ENCODE measurements around the gene C2orf80.
A peak's percentile ranks its signal among the peaks of the same experiment; 100 is the strongest.
"Not testable (repeated sequence)": the region's sequence is repeated elsewhere in the genome, so short reads cannot be mapped to it uniquely, and the experiment has no call there.

The C2orf80 gene

GRCh38 chr2:208138334-208138733, 51.5 kb downstream of the C2orf80 start:
- H3K27me3 ChIP-seq (replicated peaks in 2 of 5; ENCODE audit: control insufficient read depth in 4 of 5, insufficient read depth in 5 of 5, low read length in 4 of 5); H3K27ac ChIP-seq (ENCODE audit: insufficient read depth in 1 of 2, low read depth in 1 of 2, low read length in 2 of 2, poor library complexity in 1 of 2, severe bottlenecking in 2 of 2); H3K9me3 ChIP-seq (ENCODE audit: control extremely low read depth in 1 of 5, control insufficient read depth in 4 of 5, insufficient read depth in 2 of 5, low read depth in 1 of 5, low read length in 4 of 5); DNase-seq; H3K36me3 ChIP-seq (ENCODE audit: control insufficient read depth in 4 of 4, insufficient read depth in 4 of 4, low read length in 3 of 4); H3K4me3 ChIP-seq (ENCODE audit: control insufficient read depth in 1 of 7, extremely low read depth in 1 of 7, insufficient read depth in 4 of 7, low read depth in 2 of 7, low read length in 6 of 7); POLR2A ChIA-PET: not testable (repeated sequence)
- CTCF ChIA-PET = interaction anchor here (1.4 kb wide), 1 partner anchor 34 kb away, joined by 3 read pairs; no protein-coding TSS in a partner anchor
- peaks cover 6 to 29% (median 14%) of the 10 kb centered on the region in 4 experiments for H3K4me1 ChIP-seq (ENCODE audit: control extremely low read depth in 1 of 4, control insufficient read depth in 4 of 4, insufficient read depth in 4 of 4, low read length in 3 of 4)
- 100% methylated on average over 4 of the region's 7 CpGs for WGBS (ENCODE audit: insufficient coverage)

GRCh38 chr2:208136716-208137094, 53.1 kb downstream of the C2orf80 start:
- no peak for DNase-seq
- ChIA-PET POLR2A (no interaction called here), CTCF (interaction anchor here (1.5 to 1.6 kb wide), 2 partner anchors 11 to 39 kb away, joined by 4 read pairs; no protein-coding TSS in a partner anchor)
- whole genome bisulfite sequencing (ENCODE audit: insufficient coverage) = 100% methylated on average over 2 of the region's 2 CpGs
- no peaks in the 10 kb centered on the region for H3K36me3 ChIP-seq (ENCODE audit: control insufficient read depth in 4 of 4, insufficient read depth in 4 of 4, low read length in 3 of 4)
- H3K9me3 ChIP-seq (ENCODE audit: control extremely low read depth in 1 of 5, control insufficient read depth in 4 of 5, insufficient read depth in 2 of 5, low read depth in 1 of 5, low read length in 4 of 5) = peaks cover 0 to 3% (median 0%) of the 10 kb centered on the region in 5 experiments
- peaks cover 6 to 29% (median 14%) of the 10 kb centered on the region in 4 experiments for H3K4me1 ChIP-seq (ENCODE audit: control extremely low read depth in 1 of 4, control insufficient read depth in 4 of 4, insufficient read depth in 4 of 4, low read length in 3 of 4)
- no peak overlapping the region for H3K27ac ChIP-seq (ENCODE audit: insufficient read depth in 1 of 2, low read depth in 1 of 2, low read length in 2 of 2, poor library complexity in 1 of 2, severe bottlenecking in 2 of 2)
- no peaks in the 10 kb centered on the region for H3K27me3 ChIP-seq (replicated peaks in 2 of 5; ENCODE audit: control insufficient read depth in 4 of 5, insufficient read depth in 5 of 5, low read length in 4 of 5)
- H3K4me3 ChIP-seq (ENCODE audit: control insufficient read depth in 1 of 7, extremely low read depth in 1 of 7, insufficient read depth in 4 of 7, low read depth in 2 of 7, low read length in 6 of 7) = no peak overlapping the region

- DNase-seq = no peak
- CTCF ChIA-PET = interaction anchor here (1.5 to 1.6 kb wide), 2 partner anchors 12 to 39 kb away, joined by 4 read pairs; no protein-coding TSS in a partner anchor
- Histone ChIP-seq H3K27ac (ENCODE audit: insufficient read depth in 1 of 2, low read depth in 1 of 2, low read length in 2 of 2, poor library complexity in 1 of 2, severe bottlenecking in 2 of 2) (no peak overlapping the region), H3K9me3 (ENCODE audit: control extremely low read depth in 1 of 5, control insufficient read depth in 4 of 5, insufficient read depth in 2 of 5, low read depth in 1 of 5, low read length in 4 of 5) (peaks cover 0 to 3% (median 0%) of the 10 kb centered on the region in 5 experiments), H3K4me1 (ENCODE audit: control extremely low read depth in 1 of 4, control insufficient read depth in 4 of 4, insufficient read depth in 4 of 4, low read length in 3 of 4) (peaks cover 6 to 29% (median 14%) of the 10 kb centered on the region in 4 experiments), H3K4me3 (ENCODE audit: control insufficient read depth in 1 of 7, extremely low read depth in 1 of 7, insufficient read depth in 4 of 7, low read depth in 2 of 7, low read length in 6 of 7) (no peak overlapping the region), H3K36me3 (ENCODE audit: control insufficient read depth in 4 of 4, insufficient read depth in 4 of 4, low read length in 3 of 4) (no peaks in the 10 kb centered on the region), H3K27me3 (replicated peaks in 2 of 5; ENCODE audit: control insufficient read depth in 4 of 5, insufficient read depth in 5 of 5, low read length in 4 of 5) (no peaks in the 10 kb centered on the region)
- 99% methylated on average over 7 of the region's 11 CpGs for WGBS (ENCODE audit: insufficient coverage)
- POLR2A ChIA-PET = no interaction called here
Observed at GRCh38 chr2:208135794-208136715, 53.8 kb downstream of the C2orf80 start.

- ChIA-PET CTCF (interaction anchor here (0.8 to 1.5 kb wide), 3 partner anchors 9 to 32 kb away, joined by 3 to 4 read pairs (median 4); no protein-coding TSS in a partner anchor), POLR2A (no interaction called here)
- Histone ChIP-seq H3K4me1 (ENCODE audit: control extremely low read depth in 1 of 4, control insufficient read depth in 4 of 4, insufficient read depth in 4 of 4, low read length in 3 of 4) (peaks cover 6 to 29% (median 14%) of the 10 kb centered on the region in 4 experiments), H3K4me3 (ENCODE audit: control insufficient read depth in 1 of 7, extremely low read depth in 1 of 7, insufficient read depth in 4 of 7, low read depth in 2 of 7, low read length in 6 of 7) (peak overlapping the region in 3 of 7 experiments; percentile 3 to 49 (median 11)), H3K27ac (ENCODE audit: insufficient read depth in 1 of 2, low read depth in 1 of 2, low read length in 2 of 2, poor library complexity in 1 of 2, severe bottlenecking in 2 of 2) (no peak overlapping the region), H3K9me3 (ENCODE audit: control extremely low read depth in 1 of 5, control insufficient read depth in 4 of 5, insufficient read depth in 2 of 5, low read depth in 1 of 5, low read length in 4 of 5) (peaks cover 0 to 3% (median 0%) of the 10 kb centered on the region in 5 experiments), H3K36me3 (ENCODE audit: control insufficient read depth in 4 of 4, insufficient read depth in 4 of 4, low read length in 3 of 4) (no peaks in the 10 kb centered on the region), H3K27me3 (replicated peaks in 2 of 5; ENCODE audit: control insufficient read depth in 4 of 5, insufficient read depth in 5 of 5, low read length in 4 of 5) (no peaks in the 10 kb centered on the region)
- 63% methylated on average over 2 of the region's 8 CpGs for WGBS (ENCODE audit: insufficient coverage)
- DNase-seq = peak; percentile 20 to 73 (median 60)
Observed at GRCh38 chr2:208134928-208135586, 54.8 kb downstream of the C2orf80 start.

GRCh38 chr2:208130712-208131110, 59.1 kb downstream of the C2orf80 start:
- no peaks in the 10 kb centered on the region for H3K36me3 ChIP-seq (ENCODE audit: control insufficient read depth in 4 of 4, insufficient read depth in 4 of 4, low read length in 3 of 4)
- peaks cover 6 to 17% (median 13%) of the 10 kb centered on the region in 4 experiments for H3K4me1 ChIP-seq (ENCODE audit: control extremely low read depth in 1 of 4, control insufficient read depth in 4 of 4, insufficient read depth in 4 of 4, low read length in 3 of 4)
- WGBS (ENCODE audit: insufficient coverage) = 98% methylated on average over 4 of the region's 6 CpGs
- no peak for DNase-seq
- no peaks in the 10 kb centered on the region for H3K27me3 ChIP-seq (replicated peaks in 2 of 5; ENCODE audit: control insufficient read depth in 4 of 5, insufficient read depth in 5 of 5, low read length in 4 of 5)
- no peak overlapping the region for H3K4me3 ChIP-seq (ENCODE audit: control insufficient read depth in 1 of 7, extremely low read depth in 1 of 7, insufficient read depth in 4 of 7, low read depth in 2 of 7, low read length in 6 of 7)
- H3K9me3 ChIP-seq (ENCODE audit: control extremely low read depth in 1 of 5, control insufficient read depth in 4 of 5, insufficient read depth in 2 of 5, low read depth in 1 of 5, low read length in 4 of 5) = no peaks in the 10 kb centered on the region
- ChIA-PET CTCF (interaction anchor here (0.5 to 1.5 kb wide), 2 partner anchors 45 to 104 kb away, joined by 3 to 5 read pairs; no protein-coding TSS in a partner anchor), POLR2A (no interaction called here)
- no peak overlapping the region for H3K27ac ChIP-seq (ENCODE audit: insufficient read depth in 1 of 2, low read depth in 1 of 2, low read length in 2 of 2, poor library complexity in 1 of 2, severe bottlenecking in 2 of 2)

GRCh38 chr2:208129744-208130711, 59.8 kb downstream of the C2orf80 start, which contains the start of gene CRYGC:
Gene CRYGC (minus strand): TSS chr2:208129828. CDS start chr2:208129792, 36 bp downstream.
- no peaks in the 10 kb centered on the region for H3K9me3 ChIP-seq (ENCODE audit: control extremely low read depth in 1 of 5, control insufficient read depth in 4 of 5, insufficient read depth in 2 of 5, low read depth in 1 of 5, low read length in 4 of 5)
- no peak within 1 kb of the TSS for H3K27ac ChIP-seq (ENCODE audit: insufficient read depth in 1 of 2, low read depth in 1 of 2, low read length in 2 of 2, poor library complexity in 1 of 2, severe bottlenecking in 2 of 2)
- CTCF ChIA-PET = interaction anchor here (0.5 to 1.5 kb wide), 2 partner anchors 46 to 104 kb away, joined by 3 to 5 read pairs; no protein-coding TSS in a partner anchor
- no peaks in the 10 kb centered on the region for H3K27me3 ChIP-seq (replicated peaks in 2 of 5; ENCODE audit: control insufficient read depth in 4 of 5, insufficient read depth in 5 of 5, low read length in 4 of 5)
- no peak within 1 kb of the TSS for H3K4me3 ChIP-seq (ENCODE audit: control insufficient read depth in 1 of 7, extremely low read depth in 1 of 7, insufficient read depth in 4 of 7, low read depth in 2 of 7, low read length in 6 of 7)
- no peaks in the 10 kb centered on the region for H3K36me3 ChIP-seq (ENCODE audit: control insufficient read depth in 4 of 4, insufficient read depth in 4 of 4, low read length in 3 of 4)
- WGBS (ENCODE audit: insufficient coverage) = 93% methylated on average over 16 of the region's 19 CpGs
- POLR2A ChIA-PET = no interaction called here
- H3K4me1 ChIP-seq (ENCODE audit: control extremely low read depth in 1 of 4, control insufficient read depth in 4 of 4, insufficient read depth in 4 of 4, low read length in 3 of 4) = peaks cover under 1 to 13% (median 9%) of the 10 kb centered on the region in 4 experiments
- no peak for DNase-seq
